Right cardiac atrium (tissue), 5 donors: Measurements from ENCODE around the gene IFNE. TPM values are rescaled to one million over a fixed set of nuclear protein-coding genes. Genes with fewer than 3 reads are reported as not detected.
"Not testable (repeated sequence)": the region's sequence is repeated elsewhere in the genome, so short reads cannot be mapped to it uniquely, and the experiment has no call there.

Source experiments
- ATAC-seq, 2 donors: fragments of 200-7000 bp; cut with Tn5 transposase; one replicate each; pipeline versions ENCODE4 v1.8.0 to v1.9.1; 2020; ENCODE audit warnings: moderate library complexity in 2 of 2, mild to moderate bottlenecking in 1 of 2
- DNase-seq, 3 donors: peaks; one replicate each; pipeline ENCODE4 v3.0.0-alpha.2; 2020
- H3K27ac ChIP-seq: one replicate; pipeline ENCODE4 v1.5.1; 2013; ENCODE audit warnings: mild to moderate bottlenecking, low read length, control low read depth, moderate library complexity
- H3K27me3 ChIP-seq: one replicate; pipeline ENCODE4 v1.6.1; 2013; ENCODE audit not compliant: control insufficient read depth, insufficient read depth
- H3K4me1 ChIP-seq: one replicate; pipeline ENCODE4 v1.6.1; 2013; ENCODE audit warnings: low read length; ENCODE audit not compliant: control insufficient read depth, insufficient read depth
- H3K4me3 ChIP-seq: one replicate; pipeline ENCODE4 v1.5.1; 2013; ENCODE audit warnings: low read length, control low read depth
- H3K9me3 ChIP-seq: one replicate; pipeline ENCODE4 v1.6.1; 2013; ENCODE audit warnings: low read length; ENCODE audit not compliant: control insufficient read depth
- WGBS: extraction: QIAGEN DNeasy Blood & Tissue Kit; methylation state at CpG from one replicate; pipeline ENCODE4 v1.1.7; 2013; 5-methylcytosine and 5-hydroxymethylcytosine counted together
- intact Hi-C, 4 donors: fragments of 100-400 bp; cut with DNase I; formaldehyde crosslinking; loops; one replicate each; pipeline versions ENCODE4 v1.11.0 to v1.14.0; 2022 to 2023
- microRNA-seq, 2 donors: library from miRNA; unstranded; fragments of <30 nt; microRNA quantifications; one replicate each; pipeline ENCODE4 v1.2.0, GENCODE V29; 2020 to 2021
- polyA plus RNA-seq: library from polyadenylated mRNA; stranded (reverse); fragments of 200-250 nt; gene quantifications from one replicate; pipeline ENCODE4 v1.2.3, GENCODE V29; 2013
- total RNA-seq, 4 donors: library from RNA; stranded (reverse); fragmentation: NEBNext Ultra II Directional; extraction: Animal tissue kit (Norgen Biotek cat#: 25700); gene quantifications; one replicate each; pipeline ENCODE4 v1.2.1, GENCODE V29; 2021
- donor health status: healthy with polysubstance abuse.
- donor health status: DM: no; HTN: yes; CAD: no.
- donor health status: DM: no; HTN: no; CAD: no.
- donor health status: DM: no; HTN: yes; CAD: no; lungs with severe emphysema.
- donor health status: DM: yes; HTN: yes; CAD: no.

IFNE gene
- total and polyA plus RNA-seq, 5 donors: not detected

- 65% methylated on average over 4 of the region's 4 CpGs for WGBS
- intact Hi-C loops: no loop called here
- DNase-seq: no peak
These were observed 31.2 kb downstream of the IFNE start for GRCh38 chr9:21450733-21451394.

GRCh38 chr9:21449312-21449711 is 32.8 kb downstream of the IFNE start:
- intact Hi-C loops, H3K9me3 ChIP-seq, H3K4me3 ChIP-seq, H3K27ac ChIP-seq, H3K4me1 ChIP-seq, ATAC-seq, H3K27me3 ChIP-seq, DNase-seq: not testable (repeated sequence)
- WGBS: 79% methylated on average over 5 of the region's 5 CpGs

More at GRCh38 chr9:21450733-21451394, 31.2 kb downstream of the IFNE start:
- Histone ChIP-seq H3K27me3 (no peaks in the 10 kb centered on the region), H3K4me1 (no peaks in the 10 kb centered on the region), H3K9me3 (no peaks in the 10 kb centered on the region), H3K27ac (no peak overlapping the region), H3K4me3 (no peak overlapping the region)
- no peak for ATAC-seq

DNA sequence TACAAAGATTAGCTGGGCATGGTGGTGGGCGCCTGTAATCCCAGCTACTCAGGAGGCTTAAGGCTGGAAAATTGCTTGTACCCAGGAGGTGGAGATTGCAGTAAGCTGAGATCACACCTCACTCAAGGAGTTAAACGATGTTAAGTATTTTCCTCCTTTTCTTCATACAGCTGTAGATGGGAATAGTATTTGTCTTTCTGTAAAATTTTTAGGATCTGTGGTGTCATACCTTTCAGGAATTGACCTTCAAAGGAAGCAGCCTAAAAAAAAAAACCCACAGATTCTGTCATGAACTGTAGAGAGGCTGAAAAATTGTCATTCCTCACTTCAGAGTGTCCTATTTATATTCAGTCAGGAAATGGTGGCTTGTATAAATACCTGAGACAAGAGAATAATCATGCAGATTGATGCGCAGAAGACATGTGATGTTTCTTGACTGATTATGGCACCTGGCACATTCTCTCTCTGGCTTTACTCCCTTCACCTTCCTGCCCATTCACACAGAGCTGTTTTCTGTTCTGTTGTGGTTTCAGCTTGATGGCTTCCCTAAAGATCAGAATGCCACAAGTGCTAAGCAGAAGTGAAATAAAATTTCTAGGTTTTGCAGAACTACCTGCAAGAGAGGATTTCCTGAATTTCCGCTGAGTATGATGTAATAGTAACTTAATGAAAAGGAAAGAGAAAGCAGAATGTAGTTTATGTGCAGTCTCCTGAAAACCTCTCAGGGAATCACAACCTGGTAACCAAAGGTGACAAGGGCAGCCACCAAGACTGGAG is 38.1 kb downstream of the IFNE start:
- H3K27ac ChIP-seq: no peak overlapping the region
- H3K9me3 ChIP-seq: no peaks in the 10 kb centered on the region
- ATAC-seq (no peak), DNase-seq (no peak)
- H3K4me3 ChIP-seq: no peak overlapping the region
- no peaks in the 10 kb centered on the region for H3K4me1 ChIP-seq
- 84% methylated on average over 4 of the region's 4 CpGs for WGBS
- intact Hi-C loops: no loop called here
- H3K27me3 ChIP-seq: no peaks in the 10 kb centered on the region

- no peak for DNase-seq
- intact Hi-C loops: no loop called here
- Histone ChIP-seq H3K9me3 (no peaks in the 10 kb centered on the region), H3K27me3 (no peaks in the 10 kb centered on the region), H3K4me1 (no peaks in the 10 kb centered on the region), H3K4me3 (no peak within 1 kb of the TSS), H3K27ac (no peak within 1 kb of the TSS)
- 88% methylated on average over 4 of the region's 4 CpGs for WGBS
- no peak for ATAC-seq
These were observed 42.0 kb downstream of the IFNE start, which contains the start of gene IFNA1 for GRCh38 chr9:21440139-21440538. IFNA1 (plus strand) TSS chr9:21440439; CDS start chr9:21440508, 69 bp downstream.

GRCh38 chr9:21435015-21435383 is 47.1 kb downstream of the IFNE start:
- H3K27me3 ChIP-seq, DNase-seq, H3K4me1 ChIP-seq, ATAC-seq, H3K4me3 ChIP-seq, H3K9me3 ChIP-seq, H3K27ac ChIP-seq, intact Hi-C loops: not testable (repeated sequence)
- 73% methylated on average over 7 of the region's 7 CpGs for WGBS

GRCh38 chr9:21434202-21435014 is 47.7 kb downstream of the IFNE start:
- Histone ChIP-seq H3K27me3 (no peaks in the 10 kb centered on the region), H3K4me1 (no peaks in the 10 kb centered on the region), H3K27ac (no peak overlapping the region), H3K4me3 (no peak overlapping the region), H3K9me3 (no peaks in the 10 kb centered on the region)
- intact Hi-C loops: no loop called here
- 36% methylated on average over 9 of the region's 9 CpGs for WGBS
- DNase-seq (no peak), ATAC-seq (no peak)

- no peaks in the 10 kb centered on the region for H3K9me3 ChIP-seq
- ATAC-seq (no peak), DNase-seq (no peak)
- intact Hi-C loops: no loop called here
- no peaks in the 10 kb centered on the region for H3K27me3 ChIP-seq
- no peak overlapping the region for H3K27ac ChIP-seq
- WGBS: 70% methylated on average over 2 of the region's 2 CpGs
- H3K4me1 ChIP-seq: no peaks in the 10 kb centered on the region
- H3K4me3 ChIP-seq: no peak overlapping the region
These were observed 49.3 kb downstream of the IFNE start for GRCh38 chr9:21432672-21433425.

Small RNA genes lying within 50 kb of the gene (microRNA-seq; reads per million reads assigned to microRNA genes)
- gene MIR31: 74.9 to 77.1 reads per million in 2 donors

Other genes starting within 250 kb of the IFNE start
- gene IFNA14, start 242.3 kb downstream of the IFNE start, total RNA-seq: not detected
- not detected for gene IFNA14, start 242.3 kb downstream of the IFNE start, polyA plus RNA-seq
- not detected for gene IFNA5, start 177.0 kb downstream of the IFNE start, total RNA-seq
- gene IFNA5, start 177.0 kb downstream of the IFNE start, polyA plus RNA-seq: not detected
- 10 to 100 TPM; 13.0 to 14.6 (median 13.3) TPM for gene KLHL9, start 146.9 kb downstream of the IFNE start, total RNA-seq
- gene KLHL9, start 146.9 kb downstream of the IFNE start, polyA plus RNA-seq: 6.1 TPM
- gene IFNA6, start 131.4 kb downstream of the IFNE start, total RNA-seq: not detected
- not detected for gene IFNA6, start 131.4 kb downstream of the IFNE start, polyA plus RNA-seq
- gene IFNA13, start 114.3 kb downstream of the IFNE start, total RNA-seq: not detected
- gene IFNA13, start 114.3 kb downstream of the IFNE start, polyA plus RNA-seq: not detected
- not detected for gene IFNA2, start 96.9 kb downstream of the IFNE start, total RNA-seq
- gene IFNA2, start 96.9 kb downstream of the IFNE start, polyA plus RNA-seq: not detected
- gene IFNA8, start 73.2 kb downstream of the IFNE start, total RNA-seq: not detected
- not detected for gene IFNA8, start 73.2 kb downstream of the IFNE start, polyA plus RNA-seq
- not detected for gene IFNA1, start 41.9 kb downstream of the IFNE start, total RNA-seq
- gene IFNA1, start 41.9 kb downstream of the IFNE start, polyA plus RNA-seq: not detected